GM12874 (cell line): Measurements from ENCODE around the gene ST3GAL4.

Experiments
- CTCF ChIP-seq: IDR thresholded peaks from 2 replicates; pipeline ENCODE4 v1.5.1; 2011; ENCODE audit warnings: low read depth, mild to moderate bottlenecking, control low read depth, low read length, moderate library complexity; ENCODE audit not compliant: insufficient read depth

Gene ST3GAL4

GRCh38 chr11:126337474-126338241 is 17.8 kb upstream of the ST3GAL4 start:
- TF ChIP-seq CTCF: no peak

- no peak for TF ChIP-seq CTCF
These were observed 17.0 kb upstream of the ST3GAL4 start for GRCh38 chr11:126338346-126339055.

- TF ChIP-seq CTCF: no peak
These were observed 16.2 kb upstream of the ST3GAL4 start for GRCh38 chr11:126339073-126339862.

- TF ChIP-seq CTCF: no peak
These were observed 15.5 kb upstream of the ST3GAL4 start for GRCh38 chr11:126339863-126340434.

GRCh38 chr11:126340960-126341606 is 14.4 kb upstream of the ST3GAL4 start:
- TF ChIP-seq CTCF: no peak

GRCh38 chr11:126341760-126342161 is 13.7 kb upstream of the ST3GAL4 start:
- no peak for TF ChIP-seq CTCF
